Thyroid gland (tissue), 4 donors: ENCODE data around the gene OR2T10.
"Not testable (repeated sequence)": the region's sequence is repeated elsewhere in the genome, so short reads cannot be mapped to it uniquely, and the experiment has no call there.

Experiments
- CTCF ChIP-seq, 6 experiments: fragments of 200-600 bp in 3 of 6; fragments of 450-650 bp in 3 of 6; sonication (generic) in 3 of 6; IDR thresholded peaks; one replicate each; pipeline ENCODE4 v1.5.1; 2016 to 2019; ENCODE audit warnings: antibody characterized with exemption in 6 of 6, mild to moderate bottlenecking in 2 of 6, inconsistent platforms in 1 of 6, moderate library complexity in 1 of 6
- POLR2A ChIP-seq, 2 donors: fragments of 450-650 bp; IDR thresholded peaks; one replicate each; pipeline ENCODE4 v1.6.1; 2017; ENCODE audit warnings: antibody characterized with exemption in 2 of 2, mild to moderate bottlenecking in 2 of 2, moderate library complexity in 1 of 2

GRCh38 chr1:248570811-248571210 lies 26.7 kb downstream of the OR2T10 start:
- not testable (repeated sequence) for TF ChIP-seq CTCF, POLR2A (IDR thresholded peaks at IDR 0.05)
